Bronchus fibroblast of lung (primary cell): Measurements from ENCODE around the gene GOLGA8R. TPM values are rescaled to one million over a fixed set of nuclear protein-coding genes. Genes with fewer than 3 reads are reported as not detected.

Experiments
- total RNA-seq: library from RNA; depleted of rRNA; stranded (reverse); fragments of >200 nt; gene quantifications from 2 replicates; pipeline ENCODE4 v1.2.3, GENCODE V29; 2015

Gene GOLGA8R, protein sequence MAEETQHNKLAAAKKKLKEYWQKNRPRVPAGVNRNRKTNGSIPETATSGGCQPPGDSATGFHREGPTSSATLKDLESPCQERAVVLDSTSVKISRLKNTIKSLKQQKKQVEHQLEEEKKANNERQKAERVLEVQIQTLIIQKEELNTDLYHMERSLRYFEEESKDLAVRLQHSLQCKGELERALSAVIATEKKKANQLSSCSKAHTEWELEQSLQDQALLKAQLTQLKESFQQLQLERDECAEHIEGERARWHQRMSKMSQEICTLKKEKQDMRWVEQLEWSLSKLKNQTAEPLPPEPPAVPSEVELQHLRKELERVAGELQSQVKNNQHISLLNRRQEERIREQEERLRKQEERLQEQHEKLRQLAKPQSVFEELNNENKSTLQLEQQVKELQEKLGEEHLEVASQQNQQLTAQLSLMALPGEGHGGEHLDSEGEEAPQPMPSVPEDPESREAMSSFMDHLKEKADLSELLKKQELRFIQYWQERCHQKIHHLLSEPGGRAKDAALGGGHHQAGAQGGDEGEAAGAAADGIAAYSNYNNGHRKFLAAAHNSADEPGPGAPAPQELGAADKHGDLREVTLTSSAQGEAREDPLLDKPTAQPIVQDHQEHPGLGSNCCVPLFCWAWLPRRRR
- total RNA-seq: 0.30 and 0.50 TPM in 2 replicates

DNA sequence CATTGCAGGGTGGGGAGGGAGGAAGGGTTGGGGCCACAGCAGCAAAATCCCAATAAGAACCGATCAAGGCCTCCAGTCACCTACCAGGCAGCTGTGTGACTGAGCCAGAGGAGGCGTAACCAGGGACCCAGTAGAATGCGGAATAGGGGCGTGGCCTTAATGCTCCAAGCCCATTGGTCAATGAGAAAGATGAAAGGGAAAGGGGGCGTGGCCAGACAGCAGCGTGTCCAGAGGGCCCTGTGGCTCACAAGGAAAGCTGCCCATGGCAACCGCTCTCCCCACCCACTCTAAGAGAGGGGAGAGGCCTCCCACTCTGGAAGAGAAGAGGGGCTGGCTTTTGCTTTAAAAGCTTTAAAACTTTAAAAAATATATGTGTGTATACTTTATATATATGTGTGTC is at the start of gene GOLGA8R:
Gene GOLGA8R, minus strand, starts transcription at position 101 of the 400 bp plus-strand sequence. Its CDS starts 98 bp downstream, at position 3.

DNA sequence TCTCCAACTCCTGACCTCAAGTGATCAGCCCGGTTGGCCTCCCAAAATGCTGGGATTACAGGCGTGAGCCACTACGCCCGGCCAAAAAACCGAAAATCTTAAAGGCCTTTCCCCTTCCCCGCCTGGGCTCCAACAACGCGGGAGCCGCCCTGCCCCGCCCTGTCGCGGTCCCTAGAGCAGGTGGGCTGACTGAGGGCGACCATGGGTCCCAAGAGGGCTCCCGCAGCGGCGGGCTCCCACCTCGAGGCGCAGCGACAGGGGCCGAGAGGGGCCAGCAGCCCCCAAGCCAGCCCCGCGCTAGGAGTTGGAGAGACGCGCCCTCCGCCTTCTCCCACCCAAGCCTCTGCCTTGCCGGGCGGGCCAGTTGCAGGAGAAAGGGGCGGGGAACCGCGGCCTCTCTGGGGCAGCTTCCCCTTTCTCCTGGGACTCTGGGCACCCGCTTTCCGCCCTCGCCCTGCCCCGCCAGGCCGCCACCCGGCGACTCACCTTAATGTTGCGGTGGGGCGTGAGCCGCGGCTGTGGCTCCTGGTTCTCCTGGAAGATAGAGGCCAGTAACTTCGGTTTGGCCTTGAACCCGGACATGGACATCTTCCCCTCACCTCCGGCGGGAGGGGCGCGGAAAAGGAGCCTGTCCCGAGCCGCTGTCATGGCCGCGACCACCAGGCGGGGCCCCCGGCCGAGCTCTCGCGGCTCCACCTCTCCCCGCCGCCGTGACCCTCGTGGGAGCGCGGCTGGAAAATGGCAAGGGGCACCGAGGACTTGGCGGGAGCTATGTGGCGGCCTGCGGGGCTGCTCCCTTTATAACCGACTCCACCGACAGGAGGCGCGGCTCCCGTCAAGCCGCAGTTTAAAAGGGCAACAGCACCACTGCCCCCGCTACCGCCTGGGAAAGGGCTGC is 21.0 kb downstream of the GOLGA8R start, which contains the start of gene CHRFAM7A:
Gene CHRFAM7A, minus strand, starts transcription at position 775 of the 898 bp plus-strand sequence. CDS start 10,189 bp downstream, outside the sequence.

Other genes with a start within 250 kb of the GOLGA8R start
- 0.15 TPM in 1 of 2 replicates, not detected in the other for gene CHRFAM7A, start 20.7 kb downstream of the GOLGA8R start, total RNA-seq
- gene GOLGA8Q, start 137.8 kb upstream of the GOLGA8R start, total RNA-seq: not detected in 2 replicates
- gene GOLGA8H, start 189.8 kb upstream of the GOLGA8R start, total RNA-seq: 0.15 TPM in 1 of 2 replicates, not detected in the other